NCI-H748 treated with DMSO at 0.1 percent for 48 hours (cell line): ENCODE measurements around the gene ENSA.
"Not testable (repeated sequence)": the region's sequence is repeated elsewhere in the genome, so short reads cannot be mapped to it uniquely, and the experiment has no call there.

Experiments used
- DNase-seq: peaks from one replicate; lab custom pipeline; 2025; lab: John Stamatoyannopoulos, UW

Gene ENSA

GRCh38 chr1:150629115-150629928, at the start of gene ENSA:
Gene ENSA, minus strand, starts transcription at chr1:150629612. Its CDS starts 142 bp downstream, at chr1:150629470.
- DNase-seq, result peak; percentile 98

- no peak for DNase-seq
Observed at GRCh38 chr1:150678988-150679387, 49.6 kb upstream of the ENSA start.

- DNase-seq, result no peak
Observed at GRCh38 chr1:150674881-150675280, 45.5 kb upstream of the ENSA start.

GRCh38 chr1:150663321-150663720, 33.9 kb upstream of the ENSA start:
- no peak for DNase-seq

- DNase-seq, result no peak
Observed at GRCh38 chr1:150662811-150663210, 33.4 kb upstream of the ENSA start.

GRCh38 chr1:150661156-150661555, 31.7 kb upstream of the ENSA start:
- DNase-seq, result no peak

GRCh38 chr1:150660584-150660983, 31.2 kb upstream of the ENSA start:
- no peak for DNase-seq

- DNase-seq, result not testable (repeated sequence)
Observed at GRCh38 chr1:150657064-150657463, 27.7 kb upstream of the ENSA start.

- not testable (repeated sequence) for DNase-seq
Observed at GRCh38 chr1:150654635-150655034, 25.2 kb upstream of the ENSA start.

- no peak for DNase-seq
Observed at GRCh38 chr1:150650193-150650592, 20.8 kb upstream of the ENSA start.

- DNase-seq, result no peak
Observed at GRCh38 chr1:150649441-150650075, 20.1 kb upstream of the ENSA start.

GRCh38 chr1:150642296-150642695, 12.9 kb upstream of the ENSA start:
- no peak for DNase-seq

GRCh38 chr1:150641126-150641815, 11.9 kb upstream of the ENSA start:
- DNase-seq, result not testable (repeated sequence)

GRCh38 chr1:150638430-150638829, 9.0 kb upstream of the ENSA start:
- DNase-seq, result not testable (repeated sequence)

- DNase-seq, result not testable (repeated sequence)
Observed at GRCh38 chr1:150634839-150635622, 5.6 kb upstream of the ENSA start.

GRCh38 chr1:150628766-150629114, 672 bp downstream of the ENSA start:
- no peak for DNase-seq

- DNase-seq, result no peak
Observed at GRCh38 chr1:150627826-150628410, 1.5 kb downstream of the ENSA start.

- no peak for DNase-seq
Observed at GRCh38 chr1:150626150-150626549, 3.3 kb downstream of the ENSA start.

GRCh38 chr1:150624546-150624945, 4.9 kb downstream of the ENSA start:
- not testable (repeated sequence) for DNase-seq

- not testable (repeated sequence) for DNase-seq
Observed at GRCh38 chr1:150624134-150624533, 5.3 kb downstream of the ENSA start.

GRCh38 chr1:150622303-150622975, 7.0 kb downstream of the ENSA start:
- DNase-seq, result no peak
